SK-N-SH (cell line): ENCODE measurements around the gene FOXL1.

ENCODE experiments used
- EZH2phosphoT487 ChIP-seq: fragments of 200-600 bp; sonication (generic); IDR thresholded peaks from 2 replicates; pipeline ENCODE4 v1.6.1; 2017; ENCODE audit warnings: low read depth, mixed run types, mild to moderate bottlenecking, antibody characterized with exemption, moderate library complexity, borderline replicate concordance
- FOSL2 ChIP-seq: IDR thresholded peaks from 2 replicates; pipeline ENCODE4 v1.4.0; 2012; ENCODE audit warnings: low read depth, mild to moderate bottlenecking, moderate library complexity, borderline replicate concordance
- MXI1 ChIP-seq: IDR thresholded peaks from 2 replicates; pipeline ENCODE4 v1.6.1; 2012; ENCODE audit warnings: mild to moderate bottlenecking, low read depth, low read length, improper control_type of control experiment
- POLR2AphosphoS5 ChIP-seq: IDR thresholded peaks from 2 replicates; pipeline ENCODE4 v1.6.1; 2012; ENCODE audit warnings: low read depth, low read length
- RAD21 ChIP-seq: IDR thresholded peaks from 2 replicates; pipeline ENCODE4 v1.6.1; 2012; ENCODE audit warnings: mild to moderate bottlenecking, low read length
- RXRA ChIP-seq: IDR thresholded peaks from 2 replicates; pipeline ENCODE4 v1.4.0; 2012; ENCODE audit warnings: low read depth, mild to moderate bottlenecking, borderline replicate concordance

- no peak for TF ChIP-seq RXRA
- no peak for TF ChIP-seq MXI1
- TF ChIP-seq RAD21: no peak
- no peak for TF ChIP-seq POLR2AphosphoS5
- TF ChIP-seq FOSL2: no peak
- no peak for TF ChIP-seq EZH2phosphoT487
These were observed 23.8 kb upstream of the FOXL1 start for GRCh38 chr16:86554599-86554916.
